ENCODE results near the gene FIGN. TPM values are rescaled to one million over a fixed set of nuclear protein-coding genes. Genes with fewer than 3 reads are reported as not detected.

The FIGN gene
- total and polyA plus RNA-seq, 2 of the 8 experiments (the other 6 are each of a cell fraction or from before 2014, with no cell fraction given), result 5.0 to 22.8 TPM

DNA sequence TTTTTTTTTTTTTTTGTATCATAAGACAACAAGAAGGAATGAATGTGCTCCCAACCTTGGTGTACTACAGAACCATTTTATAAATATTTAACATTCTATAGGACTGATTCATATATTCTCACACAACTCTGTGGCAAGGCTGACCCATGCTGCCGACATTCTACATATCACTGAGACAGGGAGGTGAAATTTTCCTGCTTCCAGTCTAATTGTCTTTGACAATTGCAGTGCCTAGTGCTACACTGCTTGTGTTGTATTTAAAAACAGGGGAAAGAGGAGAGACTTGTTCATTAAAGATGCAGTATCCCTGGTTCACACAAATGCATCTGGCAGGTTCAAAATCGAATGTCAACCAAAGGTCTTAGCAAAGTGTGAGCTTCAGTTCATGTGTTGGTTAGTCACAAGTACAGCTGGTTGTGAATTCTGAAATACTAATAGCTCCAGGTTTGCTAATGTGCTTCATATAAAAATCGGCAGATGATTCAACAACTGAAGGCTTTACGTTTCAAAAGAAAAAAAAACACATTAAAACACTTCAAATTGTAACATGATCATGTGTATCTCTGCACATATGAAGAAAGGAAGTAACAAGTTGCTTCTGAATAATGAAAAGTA is 130.8 kb downstream of the FIGN start:
- H3K4me3 ChIP-seq (ENCODE audit: extremely low read depth in 1 of 4, insufficient read depth in 2 of 4, low read depth in 3 of 4, low read length in 4 of 4), result no peak overlapping the region
- no peak for DNase-seq (ENCODE audit: low read depth in 1 of 2, low spot score in 2 of 2)
- H3K27me3 ChIP-seq (replicated peaks in 1 of 4; ENCODE audit: control insufficient read depth in 3 of 4, extremely low read depth in 1 of 4, insufficient read depth in 3 of 4, low read length in 3 of 4), result no peaks in the 10 kb centered on the region
- no peak overlapping the region for H4K8ac ChIP-seq (ENCODE audit: extremely low read depth, insufficient read depth, low read length)
- H2BK20ac ChIP-seq (ENCODE audit: low read length), result no peak overlapping the region
- no peak overlapping the region for H2BK12ac ChIP-seq (ENCODE audit: low read depth, low read length)
- no peak for FAIRE-seq
- no peak overlapping the region for H2AFZ ChIP-seq (ENCODE audit: low read length)
- H2AK5ac ChIP-seq (ENCODE audit: low read depth, low read length), result no peak overlapping the region
- no peak overlapping the region for H2BK120ac ChIP-seq (replicated peaks; ENCODE audit: low read depth, low read length)
- no peak overlapping the region for H3K4me2 ChIP-seq (ENCODE audit: insufficient read depth in 1 of 2, low read depth in 2 of 2, low read length in 2 of 2)
- H3K79me2 ChIP-seq (ENCODE audit: control insufficient read depth in 1 of 2, insufficient read depth in 2 of 2, low read length in 2 of 2), result no peaks in the 10 kb centered on the region
- no peaks in the 10 kb centered on the region for H4K20me1 ChIP-seq (replicated peaks in 1 of 2; ENCODE audit: control insufficient read depth in 1 of 2, insufficient read depth in 2 of 2, low read length in 2 of 2)
- ChIA-PET POLR2A (ENCODE audit: partially characterized antibody) (no interaction called here), CTCF (ENCODE audit: partially characterized antibody) (interaction anchor here (0.6 kb wide), 1 partner anchor 59 kb away, joined by 3 read pairs; no protein-coding TSS in a partner anchor)
- no peak overlapping the region for H4K5ac ChIP-seq (ENCODE audit: insufficient read length, low read depth, low read length)
- H2BK5ac ChIP-seq (ENCODE audit: low read depth, low read length), result no peak overlapping the region
- H3K79me1 ChIP-seq (ENCODE audit: low read depth, low read length), result no peaks in the 10 kb centered on the region
- H3K9me3 ChIP-seq (ENCODE audit: insufficient read depth in 2 of 2, low read depth in 1 of 2, low read length in 1 of 2), result no peaks in the 10 kb centered on the region
- H3K4ac ChIP-seq (replicated peaks; ENCODE audit: insufficient read length, low read depth, low read length), result no peak overlapping the region
- peaks cover 0 to 11% (median 3%) of the 10 kb centered on the region in 4 experiments; a peak in 3 of 7 replicates for H3K4me1 ChIP-seq (replicated peaks in 1 of 4; ENCODE audit: control insufficient read depth in 3 of 4, insufficient read depth in 4 of 4, low read length in 3 of 4)
- no peak overlapping the region for H3K27ac ChIP-seq (ENCODE audit: low read depth, low read length)
- no peak overlapping the region for H3K56ac ChIP-seq (replicated peaks; ENCODE audit: insufficient read length, low read depth, low read length)
- H3K14ac ChIP-seq (ENCODE audit: insufficient read length), result no peak overlapping the region
- H3K18ac ChIP-seq (ENCODE audit: extremely low read depth, low read length), result no peak overlapping the region
- peaks cover 0 to 5% (median 4%) of the 10 kb centered on the region in 4 experiments; a peak in 5 of 8 replicates for H3K36me3 ChIP-seq (ENCODE audit: control insufficient read depth in 2 of 4, insufficient read depth in 4 of 4, low read length in 3 of 4)
- H3K23me2 ChIP-seq (ENCODE audit: low read depth, low read length), result no peaks in the 10 kb centered on the region
- no peak overlapping the region for H3K9ac ChIP-seq (replicated peaks in 1 of 4; ENCODE audit: extremely low read depth in 1 of 4, low read depth in 3 of 4, low read length in 3 of 4)
- WGBS, 2 experiments (ENCODE audit: extremely low coverage in 1 of 2, insufficient coverage in 1 of 2, insufficient read length in 1 of 2, insufficient replicate concordance in 2 of 2, low coverage in 1 of 2, low lambda C conversion rate in 2 of 2, missing lambda C conversion rate in 1 of 2), result 81% methylated on average over 4 of the region's 4 CpGs; no CpG with 5 or more reads in 1 of the 2 experiments
- no peak overlapping the region for H4K91ac ChIP-seq (replicated peaks; ENCODE audit: insufficient read length, low read length)
- no peak overlapping the region for H2BK15ac ChIP-seq (ENCODE audit: low read length)
- no peak overlapping the region for H3K23ac ChIP-seq (ENCODE audit: insufficient read length)
- no peak for TF ChIP-seq HDAC6 (IDR thresholded peaks at IDR 0.05; ENCODE audit: low read depth, low read length)
- TF ChIP-seq CBX5 (IDR thresholded peaks at IDR 0.05; ENCODE audit: low read depth, low read length), result no peak
- TF ChIP-seq SP1 (IDR thresholded peaks at IDR 0.05; ENCODE audit: low read depth, low read length), result no peak
- TF ChIP-seq NRF1 (IDR thresholded peaks at IDR 0.05; ENCODE audit: low read depth, low read length), result no peak
- no peak for TF ChIP-seq BRCA1 (IDR thresholded peaks at IDR 0.05; ENCODE audit: low read depth, low read length)
- TF ChIP-seq ZNF274 (IDR thresholded peaks at IDR 0.05; ENCODE audit: borderline replicate concordance, extremely low read depth, low read length), result no peak
- TF ChIP-seq, protein P1, sequence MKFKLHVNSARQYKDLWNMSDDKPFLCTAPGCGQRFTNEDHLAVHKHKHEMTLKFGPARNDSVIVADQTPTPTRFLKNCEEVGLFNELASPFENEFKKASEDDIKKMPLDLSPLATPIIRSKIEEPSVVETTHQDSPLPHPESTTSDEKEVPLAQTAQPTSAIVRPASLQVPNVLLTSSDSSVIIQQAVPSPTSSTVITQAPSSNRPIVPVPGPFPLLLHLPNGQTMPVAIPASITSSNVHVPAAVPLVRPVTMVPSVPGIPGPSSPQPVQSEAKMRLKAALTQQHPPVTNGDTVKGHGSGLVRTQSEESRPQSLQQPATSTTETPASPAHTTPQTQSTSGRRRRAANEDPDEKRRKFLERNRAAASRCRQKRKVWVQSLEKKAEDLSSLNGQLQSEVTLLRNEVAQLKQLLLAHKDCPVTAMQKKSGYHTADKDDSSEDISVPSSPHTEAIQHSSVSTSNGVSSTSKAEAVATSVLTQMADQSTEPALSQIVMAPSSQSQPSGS (IDR thresholded peaks at IDR 0.05; ENCODE audit: low read length), result no peak
- TF ChIP-seq CHD2 (IDR thresholded peaks at IDR 0.05; ENCODE audit: low read length), result no peak
- TF ChIP-seq, protein P2, sequence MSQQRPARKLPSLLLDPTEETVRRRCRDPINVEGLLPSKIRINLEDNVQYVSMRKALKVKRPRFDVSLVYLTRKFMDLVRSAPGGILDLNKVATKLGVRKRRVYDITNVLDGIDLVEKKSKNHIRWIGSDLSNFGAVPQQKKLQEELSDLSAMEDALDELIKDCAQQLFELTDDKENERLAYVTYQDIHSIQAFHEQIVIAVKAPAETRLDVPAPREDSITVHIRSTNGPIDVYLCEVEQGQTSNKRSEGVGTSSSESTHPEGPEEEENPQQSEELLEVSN (IDR thresholded peaks at IDR 0.05), result no peak
- no peak for TF ChIP-seq SIRT6 (IDR thresholded peaks at IDR 0.05; ENCODE audit: low read length)
- TF ChIP-seq ATF3 (IDR thresholded peaks at IDR 0.05; ENCODE audit: insufficient read depth, low read depth, low read length), result no peak

Measured in H1 (cell line).